HepG2 (cell line): ENCODE data around the gene UBE2QL1. TPM values are rescaled to one million over a fixed set of nuclear protein-coding genes. Genes with fewer than 3 reads are reported as not detected.

Experiments used
- ATAC-seq: fragments of 200-7000 bp; cut with Tn5 transposase; 3 replicates; pipeline ENCODE4 v1.9.1; 2020; ENCODE audit warnings: mild to moderate bottlenecking, moderate library complexity
- BruUV-seq: library from RNA; stranded (reverse); fragments of 400-500 nt; replicated peaks from 2 replicates; lab custom pipeline; 2021; lab: Mats Ljungman, UMichigan
- CTCF ChIA-PET: fragments of 300-600 bp; formaldehyde crosslinking; extraction: SDS; loops from one replicate; lab custom pipeline; 2021; ENCODE audit warnings: low total read pairs, inconsistent platforms, low intra/inter-chr PET ratio; lab: Yijun Ruan, JAX
- POLR2A ChIA-PET: fragments of 350-600 bp; sonication (Branson Sonifier 250); formaldehyde crosslinking; loops from one replicate; lab custom pipeline; 2020; ENCODE audit warnings: antibody characterized with exemption, inconsistent platforms; lab: Yijun Ruan, JAX
- DNase-seq: peaks from one replicate; pipeline ENCODE4 v3.0.0-alpha.2; 2015; ENCODE audit warnings: low spot score
- FAIRE-seq: peaks from 3 replicates; lab custom pipeline; 2011; peaks lifted over from hg19 to GRCh38; lab: Jason Lieb, UNC
- H2AFZ ChIP-seq: one replicate; pipeline ENCODE4 v1.6.1; 2011; ENCODE audit warnings: low read length, inconsistent platforms
- H3K27ac ChIP-seq: fragments of 300-600 bp; 3 replicates; pipeline ENCODE4 v1.8.0; 2011; ENCODE audit warnings: mixed run types, mild to moderate bottlenecking, mixed read lengths, low read length, inconsistent platforms; ENCODE audit not compliant: insufficient read depth; ENCODE audit errors: extremely low read length
- H3K27me3 ChIP-seq, 2 experiments: fragments of 200-600 bp in 1 of 2; 2 replicates in 1 of 2; 3 replicates in 1 of 2; pipeline versions ENCODE4 v1.6.0 to v1.8.0; 2011; ENCODE audit warnings: low read length in 2 of 2, mild to moderate bottlenecking in 2 of 2, moderate library complexity in 2 of 2, inconsistent platforms in 1 of 2; ENCODE audit not compliant: insufficient read depth in 2 of 2, control insufficient read depth in 1 of 2
- H3K36me3 ChIP-seq, 2 experiments: fragments of 200-600 bp in 1 of 2; replicated peaks in 1 of 2; 2 replicates in 1 of 2; 3 replicates in 1 of 2; pipeline versions ENCODE4 v1.5.1 to v1.8.0; 2011; ENCODE audit warnings: low read length in 2 of 2, inconsistent platforms in 1 of 2; ENCODE audit not compliant: insufficient read depth in 2 of 2, control insufficient read depth in 1 of 2
- H3K4me1 ChIP-seq: 2 replicates; pipeline ENCODE4 v1.5.1; 2012; ENCODE audit warnings: low read length, inconsistent platforms; ENCODE audit not compliant: insufficient read depth
- H3K4me2 ChIP-seq: 2 replicates; pipeline ENCODE4 v1.6.0; 2011; ENCODE audit warnings: low read depth, low read length, inconsistent platforms
- H3K4me3 ChIP-seq, 3 experiments: fragments of 200-600 bp in 1 of 3; sonication (generic), shearing (Covaris generic) in 1 of 3; replicated peaks in 1 of 3; 2 replicates each; pipeline ENCODE4 v1.5.1; 2011 to 2016; ENCODE audit warnings: low read length in 3 of 3, inconsistent platforms in 2 of 3, low read depth in 2 of 3, mild to moderate bottlenecking in 2 of 3, control low read depth in 1 of 3, mixed read lengths in 1 of 3; ENCODE audit not compliant: insufficient read depth in 1 of 3
- H3K79me2 ChIP-seq: one replicate; pipeline ENCODE4 v1.6.1; 2011; ENCODE audit warnings: low read length, inconsistent platforms; ENCODE audit not compliant: insufficient read depth
- H3K9ac ChIP-seq: 2 replicates; pipeline ENCODE4 v1.6.0; 2011; ENCODE audit warnings: mild to moderate bottlenecking, low read depth, low read length, inconsistent platforms; ENCODE audit not compliant: insufficient read depth
- H3K9me3 ChIP-seq: 2 replicates; pipeline ENCODE4 v1.5.1; 2012; ENCODE audit warnings: mild to moderate bottlenecking, low read length
- H4K20me1 ChIP-seq: 2 replicates; pipeline ENCODE4 v1.6.0; 2011; ENCODE audit warnings: inconsistent platforms, mild to moderate bottlenecking, low read length, moderate library complexity; ENCODE audit not compliant: insufficient read depth
- CAMTA2 ChIP-seq: sonication (generic); formaldehyde crosslinking; IDR thresholded peaks from 2 replicates; pipeline ENCODE4 v1.4.0; 2020; ENCODE audit warnings: mild to moderate bottlenecking, missing genetic modification reagents, borderline replicate concordance
- DRAP1 ChIP-seq: IDR thresholded peaks from 2 replicates; pipeline ENCODE4 v1.6.1; 2016; ENCODE audit warnings: missing genetic modification reagents, missing compliant biosample characterization
- EEA1 ChIP-seq: sonication (generic); formaldehyde crosslinking; IDR thresholded peaks from 2 replicates; pipeline ENCODE4 v1.5.1; 2020; ENCODE audit warnings: mild to moderate bottlenecking, missing genetic modification reagents, borderline replicate concordance
- KAT2B ChIP-seq: fragments of 150-350 bp; IDR thresholded peaks from 2 replicates; pipeline ENCODE4 v1.6.1; 2014; ENCODE audit warnings: low read depth, low read length, borderline replicate concordance
- KDM1A ChIP-seq: IDR thresholded peaks from 2 replicates; pipeline ENCODE4 v1.6.1; 2016; ENCODE audit warnings: missing compliant biosample characterization
- PBX3 ChIP-seq: sonication (generic); formaldehyde crosslinking; IDR thresholded peaks from 2 replicates; pipeline ENCODE4 v1.8.1; 2023; ENCODE audit warnings: missing genetic modification reagents, inconsistent platforms, borderline replicate concordance
- TBL1XR1 ChIP-seq: fragments of 150-350 bp; IDR thresholded peaks from 2 replicates; pipeline ENCODE4 v1.6.1; 2014; ENCODE audit warnings: borderline replicate concordance, low read length; ENCODE audit not compliant: partially characterized antibody
- TGIF2 ChIP-seq: IDR thresholded peaks from 2 replicates; pipeline ENCODE4 v1.6.1; 2016; ENCODE audit warnings: control low read depth, missing compliant biosample characterization
- U2AF2 ChIP-seq: fragments of 200-400 bp; formaldehyde crosslinking; IDR thresholded peaks from 2 replicates; pipeline ENCODE4 v1.6.1; 2017; ENCODE audit warnings: low read depth, mild to moderate bottlenecking, low read length
- ZBTB10 ChIP-seq: sonication (generic); formaldehyde crosslinking; IDR thresholded peaks from 2 replicates; pipeline ENCODE4 v1.4.0; 2020; ENCODE audit warnings: missing genetic modification reagents, borderline replicate concordance
- ZBTB2 ChIP-seq: sonication (generic); formaldehyde crosslinking; IDR thresholded peaks from 2 replicates; pipeline ENCODE4 v1.8.0; 2022; ENCODE audit warnings: low read depth, missing genetic modification reagents
- ZFP36 ChIP-seq: fragments of 150-350 bp; IDR thresholded peaks from 2 replicates; pipeline ENCODE4 v1.6.1; 2018; ENCODE audit warnings: borderline replicate concordance, low read length, low read depth; ENCODE audit not compliant: partially characterized antibody
- ZMYM2 ChIP-seq: sonication (generic); formaldehyde crosslinking; IDR thresholded peaks from 2 replicates; pipeline ENCODE4 v1.8.0; 2022; ENCODE audit warnings: mild to moderate bottlenecking, missing genetic modification reagents
- ZNF251 ChIP-seq: sonication (generic); formaldehyde crosslinking; IDR thresholded peaks from 2 replicates; pipeline ENCODE4 v1.9.0; 2021; ENCODE audit warnings: mild to moderate bottlenecking, missing genetic modification reagents
- ZNF597 ChIP-seq: sonication (generic); formaldehyde crosslinking; IDR thresholded peaks from 2 replicates; pipeline ENCODE4 v1.5.0; 2020; ENCODE audit warnings: missing genetic modification reagents
- ZNF768 ChIP-seq: sonication (generic); formaldehyde crosslinking; IDR thresholded peaks from 2 replicates; pipeline ENCODE4 v1.4.0; 2020; ENCODE audit warnings: missing genetic modification reagents
- ZSCAN9 ChIP-seq: IDR thresholded peaks from 2 replicates; pipeline ENCODE4 v1.6.1; 2016; ENCODE audit warnings: borderline replicate concordance
- WGBS: methylation state at CpG from one replicate; pipeline ENCODE4 v1.1.6; 2017; ENCODE audit warnings: low lambda C conversion rate; 5-methylcytosine and 5-hydroxymethylcytosine counted together
- in situ Hi-C: cut with HindIII; loops from 2 replicates; pipeline ENCODE4 v1.10.0; 2017; ENCODE audit warnings: low pct_unique_long_range_greater_than_20kb; ENCODE audit not compliant: extremely low pct_ligation_motif_present
- intact Hi-C: fragments of 100-400 bp; cut with micrococcal nuclease; formaldehyde crosslinking; loops from one replicate; pipeline ENCODE4 v1.10.0; 2022; ENCODE audit not compliant: unreplicated experiment
- polyA plus RNA-seq, 8 experiments: library from polyadenylated mRNA; depleted of rRNA in 3 of 8; stranded (reverse) in 7 of 8; unstranded in 1 of 8; fragments of >200 nt; fragmentation: Illumina TruSeq in 4 of 8; extraction: Trizol in 4 of 8; gene quantifications; 2 replicates each; pipeline versions ENCODE4 v1.2.1 to v1.2.3, GENCODE V29; 2011 to 2016; ENCODE audit warnings: low read depth in 4 of 8, missing spikeins in 1 of 8, mixed read lengths in 1 of 8; ENCODE audit not compliant: insufficient read depth in 1 of 8
- total RNA-seq, 5 experiments: library from RNA; depleted of rRNA; stranded (reverse); fragments of >200 nt; fragmentation: Illumina TruSeq; extraction: Trizol; gene quantifications; 2 replicates each; pipeline ENCODE4 v1.2.3, GENCODE V29; 2016; ENCODE audit warnings: low read depth in 1 of 5

Gene UBE2QL1
- total and polyA plus RNA-seq, 2 of the 13 experiments (the other 11 are each of a cell fraction or from before 2014, with no cell fraction given) = not detected

- no peaks in the 10 kb centered on the region for H3K36me3 ChIP-seq
- H3K9me3 ChIP-seq = no peaks in the 10 kb centered on the region
- no peaks in the 10 kb centered on the region; a peak in 1 of 5 replicates for H3K27me3 ChIP-seq
- no peaks in the 10 kb centered on the region for H3K79me2 ChIP-seq
- H3K9ac ChIP-seq = no peak overlapping the region
- no TSS peak for BruUV-seq
- ChIA-PET POLR2A (no interaction called here), CTCF (no interaction called here)
- no peak for DNase-seq
- no peak for TF ChIP-seq KDM1A
- no peak for TF ChIP-seq PBX3 (CRISPR knock-in tag)
- TF ChIP-seq ZBTB10 (CRISPR knock-in tag) = no peak
- no peak for TF ChIP-seq KAT2B
- TF ChIP-seq TBL1XR1 = no peak
- TF ChIP-seq DRAP1 = no peak
- TF ChIP-seq ZBTB2 (CRISPR knock-in tag) = no peak
- no peak for TF ChIP-seq ZMYM2 (CRISPR knock-in tag)
- TF ChIP-seq TGIF2 (CRISPR knock-in tag) = no peak
- TF ChIP-seq ZSCAN9 (CRISPR knock-in tag) = no peak
- no peak for TF ChIP-seq U2AF2
- no peak for TF ChIP-seq ZNF251 (CRISPR knock-in tag)
- TF ChIP-seq ZNF768 (CRISPR knock-in tag) = no peak
- TF ChIP-seq EEA1 (CRISPR knock-in tag) = no peak
- TF ChIP-seq ZNF597 = no peak
- no peak for TF ChIP-seq ZFP36
- TF ChIP-seq CAMTA2 (CRISPR knock-in tag) = no peak
- H3K4me2 ChIP-seq = no peak overlapping the region
- in situ Hi-C loops (no loop called here), intact Hi-C loops (no loop called here)
- ATAC-seq = no peak
- no peaks in the 10 kb centered on the region for H3K4me1 ChIP-seq
- no peak overlapping the region for H3K4me3 ChIP-seq
- WGBS = 37% methylated on average over 7 of the region's 12 CpGs
- H3K27ac ChIP-seq = no peak overlapping the region
- FAIRE-seq = no peak
- no peak overlapping the region for H2AFZ ChIP-seq
- H4K20me1 ChIP-seq = no peaks in the 10 kb centered on the region
Observed at GRCh38 chr5:6542421-6543345, 94.0 kb downstream of the UBE2QL1 start.
